Iris pigment epithelial cell (primary cell): ENCODE data around the gene SDC3.

Source experiments
- DNase-seq: peaks from one replicate; pipeline ENCODE4 v3.0.0-alpha.2; 2011; ENCODE audit warnings: low read depth

Gene SDC3

GRCh38 chr1:30928789-30929134 is 20.2 kb upstream of the SDC3 start:
- DNase-seq: no peak

GRCh38 chr1:30928171-30928570 is 19.6 kb upstream of the SDC3 start:
- DNase-seq: no peak

- DNase-seq: no peak
Measured at GRCh38 chr1:30927448-30927847, 18.9 kb upstream of the SDC3 start.

- peak; percentile 65 for DNase-seq
Measured at GRCh38 chr1:30923597-30923996, 15.0 kb upstream of the SDC3 start.

GRCh38 chr1:30920827-30921226 is 12.3 kb upstream of the SDC3 start:
- DNase-seq: peak; percentile 54

- peak; percentile 86 for DNase-seq
Measured at GRCh38 chr1:30919025-30919881, 10.7 kb upstream of the SDC3 start.

GRCh38 chr1:30916296-30916695 is 7.7 kb upstream of the SDC3 start:
- DNase-seq: no peak

- DNase-seq: no peak
Measured at GRCh38 chr1:30915491-30916230, 7.1 kb upstream of the SDC3 start.

- no peak for DNase-seq
Measured at GRCh38 chr1:30914931-30915330, 6.4 kb upstream of the SDC3 start.

GRCh38 chr1:30914587-30914922 is 6.0 kb upstream of the SDC3 start:
- DNase-seq: no peak

- DNase-seq: peak; percentile 25
Measured at GRCh38 chr1:30912913-30913652, 4.5 kb upstream of the SDC3 start.

- DNase-seq: no peak
Measured at GRCh38 chr1:30912224-30912623, 3.7 kb upstream of the SDC3 start.

GRCh38 chr1:30911059-30911954 is 2.7 kb upstream of the SDC3 start:
- peak; percentile 77 for DNase-seq

GRCh38 chr1:30909365-30910068 is 959 bp upstream of the SDC3 start:
- no peak for DNase-seq

GRCh38 chr1:30908316-30908695 is 252 bp downstream of the SDC3 start:
- DNase-seq: no peak

GRCh38 chr1:30907481-30908315 is 860 bp downstream of the SDC3 start:
- no peak for DNase-seq

GRCh38 chr1:30906631-30907441 is 1.7 kb downstream of the SDC3 start:
- DNase-seq: no peak

GRCh38 chr1:30905916-30906620 is 2.5 kb downstream of the SDC3 start:
- no peak for DNase-seq

GRCh38 chr1:30905403-30905802 is 3.2 kb downstream of the SDC3 start:
- DNase-seq: no peak
